HG03520 (cell line): ENCODE measurements around the gene LKAAEAR1.
"Not testable (repeated sequence)": the region's sequence is repeated elsewhere in the genome, so short reads cannot be mapped to it uniquely, and the experiment has no call there.

Experiments
- ATAC-seq: cut with Tn5 transposase; IDR thresholded peaks from one replicate; pipeline ENCODE4 v1.9.1; 2021; ENCODE audit warnings: mild to moderate bottlenecking, moderate library complexity; ENCODE audit not compliant: unreplicated experiment

LKAAEAR1 gene

GRCh38 chr20:64083804-64084684 is at the start of gene LKAAEAR1:
Gene LKAAEAR1 (minus strand): TSS chr20:64084398. CDS start chr20:64084219, 179 bp downstream.
- ATAC-seq: no peak

GRCh38 chr20:64131406-64131805 is 47.2 kb upstream of the LKAAEAR1 start:
- no peak for ATAC-seq

- ATAC-seq: no peak
These were observed 46.7 kb upstream of the LKAAEAR1 start for GRCh38 chr20:64130876-64131275.

- no peak for ATAC-seq
These were observed 46.1 kb upstream of the LKAAEAR1 start for GRCh38 chr20:64130271-64130670.

GRCh38 chr20:64129146-64129782 is 45.1 kb upstream of the LKAAEAR1 start:
- no peak for ATAC-seq

GRCh38 chr20:64123517-64123916 is 39.3 kb upstream of the LKAAEAR1 start:
- ATAC-seq: not testable (repeated sequence)

DNA sequence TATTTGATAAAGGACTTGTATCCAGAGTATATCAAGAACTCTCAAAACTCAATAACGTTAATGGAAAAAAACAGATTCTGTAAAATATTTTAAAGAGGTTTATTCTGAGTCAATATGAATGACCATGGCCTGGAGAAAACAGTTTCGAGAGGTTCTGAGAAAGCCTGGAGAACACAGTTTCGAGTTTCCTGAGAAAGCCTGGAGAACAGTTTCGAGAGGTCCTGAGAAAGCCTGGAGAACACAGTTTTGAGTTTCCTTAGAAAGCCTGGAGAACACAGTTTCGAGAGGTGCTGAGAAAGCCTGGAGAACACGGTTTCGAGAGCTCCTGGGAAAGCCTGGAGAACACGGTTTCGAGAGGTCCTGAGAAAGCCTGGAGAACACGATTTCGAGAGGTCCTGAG is 38.7 kb upstream of the LKAAEAR1 start:
- not testable (repeated sequence) for ATAC-seq

- no peak for ATAC-seq
These were observed 37.4 kb upstream of the LKAAEAR1 start for GRCh38 chr20:64121586-64121985.

GRCh38 chr20:64119681-64120341 is 35.6 kb upstream of the LKAAEAR1 start:
- ATAC-seq: no peak

DNA sequence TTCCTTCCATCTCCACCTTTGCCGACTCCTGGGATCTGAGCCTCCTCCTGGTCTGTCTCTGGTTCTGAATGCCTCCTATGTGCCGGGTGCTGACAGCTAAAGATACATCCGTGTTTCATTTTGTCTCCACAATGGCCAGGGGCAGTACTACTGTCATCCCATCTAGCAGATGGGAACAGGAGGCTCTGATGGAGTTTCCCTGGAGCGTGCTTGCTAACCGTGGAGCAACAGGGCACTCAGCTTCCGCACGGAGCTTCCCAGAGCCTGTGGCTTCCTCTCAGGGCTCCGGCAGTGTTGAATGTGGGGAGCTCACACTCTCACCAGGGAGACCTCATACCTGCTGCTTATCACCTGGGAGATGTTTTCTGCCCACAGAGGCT is 35.1 kb upstream of the LKAAEAR1 start:
- ATAC-seq: no peak

- not testable (repeated sequence) for ATAC-seq
These were observed 33.2 kb upstream of the LKAAEAR1 start for GRCh38 chr20:64117432-64117777.

GRCh38 chr20:64116541-64117431 is 32.6 kb upstream of the LKAAEAR1 start:
- no peak for ATAC-seq

GRCh38 chr20:64116016-64116415 is 31.8 kb upstream of the LKAAEAR1 start:
- ATAC-seq: no peak

- ATAC-seq: no peak
These were observed 31.1 kb upstream of the LKAAEAR1 start for GRCh38 chr20:64115171-64115911.

DNA sequence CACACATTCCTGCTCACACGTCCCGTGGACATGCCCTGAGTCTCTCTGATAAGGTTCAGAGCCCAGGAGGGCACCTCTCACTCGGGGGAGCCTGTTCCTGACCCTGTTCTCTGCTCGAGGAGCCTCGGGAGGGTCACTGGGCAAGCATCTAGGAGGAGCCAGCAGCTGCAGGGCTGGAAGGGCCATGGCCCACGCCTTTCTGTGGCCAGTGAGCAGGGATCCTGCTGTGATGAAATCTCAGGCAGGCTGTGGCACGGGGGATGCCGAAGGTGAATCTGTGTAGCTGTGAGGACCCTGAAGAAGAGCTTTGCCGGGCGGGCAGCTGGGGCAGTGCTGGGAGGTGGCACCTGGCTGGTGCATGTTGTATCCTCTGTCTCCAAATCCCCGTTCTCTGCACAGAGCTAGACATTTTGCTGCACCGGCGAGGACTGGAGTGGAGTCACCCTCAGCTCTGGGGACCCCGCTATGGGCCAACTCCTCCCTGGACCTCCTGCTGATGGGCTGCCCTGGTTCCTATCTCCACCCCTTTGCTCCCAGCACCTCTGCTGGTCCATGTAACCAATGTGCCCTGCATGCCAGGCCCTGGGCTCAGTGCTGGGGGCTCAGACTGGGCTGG is 30.3 kb upstream of the LKAAEAR1 start:
- ATAC-seq: no peak

DNA sequence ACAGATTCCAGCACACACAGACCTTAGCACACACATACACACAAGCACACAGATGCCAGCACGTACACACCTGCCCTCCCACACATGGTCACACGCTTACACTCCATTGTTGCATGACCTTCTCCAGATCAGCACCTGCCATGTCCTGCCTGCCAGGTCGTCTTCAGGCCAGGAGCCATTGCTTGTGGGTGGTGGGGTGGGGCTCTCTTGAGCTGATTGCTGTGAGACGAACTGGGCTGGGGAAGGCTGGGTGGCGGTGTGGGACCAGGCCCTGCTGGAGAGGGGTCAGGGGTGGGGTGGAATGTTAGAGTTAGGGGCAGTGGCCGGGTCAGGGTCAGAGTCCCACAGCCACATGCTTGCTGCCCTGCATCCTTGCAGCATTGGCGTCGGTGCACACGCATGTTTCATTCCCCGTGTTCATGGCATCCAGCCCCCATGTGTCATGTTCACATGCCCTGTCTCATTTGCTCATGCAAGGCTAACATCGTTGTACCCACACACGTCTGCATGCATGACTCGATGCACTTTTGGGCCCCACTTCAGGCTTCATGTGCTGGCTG is 29.7 kb upstream of the LKAAEAR1 start:
- ATAC-seq: no peak

DNA sequence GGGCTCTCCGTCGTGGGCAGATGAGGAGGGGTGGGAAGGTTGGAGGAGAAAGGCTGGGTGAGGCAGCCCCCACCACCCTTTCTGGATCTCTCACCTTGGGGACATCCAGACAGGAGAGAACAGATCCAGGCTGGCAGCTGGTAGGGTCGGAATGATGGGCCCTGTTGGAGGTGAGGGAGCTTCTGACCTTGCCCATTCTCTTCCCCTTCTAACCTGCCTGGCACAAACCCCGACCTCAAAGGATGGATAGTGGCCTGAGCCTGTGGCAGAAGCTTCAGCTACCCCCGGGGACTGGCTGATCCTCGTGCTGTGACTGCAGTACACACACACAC is 29.2 kb upstream of the LKAAEAR1 start:
- ATAC-seq: no peak

- ATAC-seq: no peak
These were observed 28.7 kb upstream of the LKAAEAR1 start for GRCh38 chr20:64112691-64113443.
